Heart left ventricle (tissue), 16 donors: Measurements from ENCODE around the gene CPSF7. TPM values are rescaled to one million over a fixed set of nuclear protein-coding genes. Genes with fewer than 3 reads are reported as not detected.
A peak's percentile ranks its signal among the peaks of the same experiment; 100 is the strongest.

Source experiments
- ATAC-seq, 4 donors: fragments of 200-7000 bp; cut with Tn5 transposase; one replicate each; pipeline ENCODE4 v1.9.1; 2020 to 2022; ENCODE audit warnings: moderate library complexity in 4 of 4, mild to moderate bottlenecking in 3 of 4, moderate number of reproducible peaks in 1 of 4
- DNase-seq, 5 donors: peaks; one replicate each; pipeline ENCODE4 v3.0.0-alpha.2; 2020
- H3K27ac ChIP-seq, 12 donors: fragments of 200-600 bp; sonication (generic) in 4 of 12; one replicate each; pipeline versions ENCODE4 v1.5.0 to v1.8.0; 2016 to 2022; ENCODE audit warnings: mild to moderate bottlenecking in 2 of 12
- H3K27me3 ChIP-seq, 9 donors: fragments of 200-600 bp; sonication (generic) in 2 of 9; one replicate each; pipeline versions ENCODE4 v1.5.1 to v1.8.0; 2016 to 2022; ENCODE audit warnings: mild to moderate bottlenecking in 3 of 9
- H3K36me3 ChIP-seq, 9 donors: fragments of 200-600 bp; sonication (generic) in 2 of 9; one replicate each; pipeline versions ENCODE4 v1.5.0 to v1.8.0; 2018 to 2022; ENCODE audit warnings: mild to moderate bottlenecking in 2 of 9
- H3K4me1 ChIP-seq, 12 donors: fragments of 200-600 bp; sonication (generic) in 4 of 12; one replicate each; pipeline versions ENCODE4 v1.5.0 to v1.8.0; 2016 to 2022; ENCODE audit warnings: mild to moderate bottlenecking in 3 of 12
- H3K4me3 ChIP-seq, 12 donors: fragments of 200-600 bp; sonication (generic) in 4 of 12; one replicate each; pipeline versions ENCODE4 v1.5.0 to v1.8.0; 2017 to 2022; ENCODE audit warnings: mild to moderate bottlenecking in 9 of 12, moderate library complexity in 4 of 12
- H3K9me3 ChIP-seq, 12 donors: fragments of 200-600 bp; sonication (generic) in 4 of 12; one replicate each; pipeline versions ENCODE4 v1.5.0 to v1.8.0; 2016 to 2022; ENCODE audit warnings: mild to moderate bottlenecking in 1 of 12
- POLR2A ChIP-seq, 2 donors: fragments of 450-650 bp; IDR thresholded peaks; one replicate each; pipeline ENCODE4 v1.6.1; 2017; ENCODE audit warnings: antibody characterized with exemption in 2 of 2, mild to moderate bottlenecking in 2 of 2, moderate library complexity in 2 of 2
- WGBS, 4 donors: extraction: QIAGEN DNeasy Blood & Tissue Kit in 2 of 4; methylation state at CpG; one replicate each; pipeline versions ENCODE4 v1.1.5 to v1.1.7; 2013 to 2018; 5-methylcytosine and 5-hydroxymethylcytosine counted together
- intact Hi-C, 10 donors: fragments of 100-400 bp; cut with DNase I; formaldehyde crosslinking; loops; one replicate each; pipeline versions ENCODE4 v1.11.1 to v1.14.2; 2022
- polyA plus RNA-seq, 2 donors: library from polyadenylated mRNA; stranded (reverse); fragments of 200-250 nt; gene quantifications; one replicate each; pipeline ENCODE4 v1.2.3, GENCODE V29; 2013
- total RNA-seq, 9 donors: library from RNA; depleted of rRNA in 2 of 9; stranded (reverse); fragments of >200 nt in 2 of 9; fragmentation: NEBNext Ultra II Directional in 3 of 9; extraction: Animal tissue kit (Norgen Biotek cat#: 25700) in 3 of 9; gene quantifications; one replicate each; pipeline versions ENCODE4 v1.1.0 to v1.2.4, GENCODE V29; 2016 to 2023
- TF ChIP-seq, protein P1 (sequence below), 12 donors: fragments of 200-600 bp; sonication (generic) in 4 of 12; IDR thresholded peaks; one replicate each; pipeline versions ENCODE4 v1.5.0 to v1.8.0; 2018 to 2022; ENCODE audit warnings: antibody characterized with exemption in 12 of 12, mild to moderate bottlenecking in 5 of 12
- donor health status: ischemic (EF 13 %, LVEDD 7.1; RV severe dilation, severe dysfunction).
- donor health status: healthy with polysubstance abuse.
- donor health status: DM: no; HTN: yes; CAD: no.
- donor health status: DM: no; HTN: no; CAD: no.
- donor health status: ischemic (EF 25% LVEDD 6.9; RV normal size, moderate dysfunction).
- donor health status: ischemic (EF 25% LVEDD 5.7; RV mildly dilated, moderate dysfunction).
- donor health status: healthy.
- donor health status: DM: yes; HTN: yes; CAD: no.
- donor health status: ischemic (EF 35%, LVEDD 5.7; RV mildly dilated, moderate dysfunction).
- donor health status: nonischemic (EF 11% LVEDD 7.7; RV severe dilation, severe dysfunction).
- donor health status: DM: yes; HTN: yes; CAD: no.
- donor health status: PGD.
- donor health status: ischemic (EF 29% LVEDD 5.4; RV normal size, mild dysfunction).
- donor health status: nonischemic (EF 23%, LVEDD 6.1; RV moderate dilation, normal function).

The CPSF7 gene
- total and polyA plus RNA-seq, 11 donors = 24.3 to 52.4 (median 35.5) TPM

GRCh38 chr11:61413496-61413895 lies 16.3 kb downstream of the CPSF7 start:
- H3K4me1 ChIP-seq = peaks cover 0 to 18% (median 7%) of the 10 kb centered on the region in 12 donors
- H3K36me3 ChIP-seq = peaks cover 3 to 100% (median 100%) of the 10 kb centered on the region in 9 donors
- H3K27me3 ChIP-seq = no peaks in the 10 kb centered on the region
- TF ChIP-seq POLR2A (IDR thresholded peaks at IDR 0.05) = no peak
- TF ChIP-seq, protein P1, sequence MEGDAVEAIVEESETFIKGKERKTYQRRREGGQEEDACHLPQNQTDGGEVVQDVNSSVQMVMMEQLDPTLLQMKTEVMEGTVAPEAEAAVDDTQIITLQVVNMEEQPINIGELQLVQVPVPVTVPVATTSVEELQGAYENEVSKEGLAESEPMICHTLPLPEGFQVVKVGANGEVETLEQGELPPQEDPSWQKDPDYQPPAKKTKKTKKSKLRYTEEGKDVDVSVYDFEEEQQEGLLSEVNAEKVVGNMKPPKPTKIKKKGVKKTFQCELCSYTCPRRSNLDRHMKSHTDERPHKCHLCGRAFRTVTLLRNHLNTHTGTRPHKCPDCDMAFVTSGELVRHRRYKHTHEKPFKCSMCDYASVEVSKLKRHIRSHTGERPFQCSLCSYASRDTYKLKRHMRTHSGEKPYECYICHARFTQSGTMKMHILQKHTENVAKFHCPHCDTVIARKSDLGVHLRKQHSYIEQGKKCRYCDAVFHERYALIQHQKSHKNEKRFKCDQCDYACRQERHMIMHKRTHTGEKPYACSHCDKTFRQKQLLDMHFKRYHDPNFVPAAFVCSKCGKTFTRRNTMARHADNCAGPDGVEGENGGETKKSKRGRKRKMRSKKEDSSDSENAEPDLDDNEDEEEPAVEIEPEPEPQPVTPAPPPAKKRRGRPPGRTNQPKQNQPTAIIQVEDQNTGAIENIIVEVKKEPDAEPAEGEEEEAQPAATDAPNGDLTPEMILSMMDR (IDR thresholded peaks at IDR 0.05) = no peak
- H3K9me3 ChIP-seq = no peaks in the 10 kb centered on the region
- DNase-seq (no peak), ATAC-seq (no peak)
- H3K4me3 ChIP-seq = no peak overlapping the region
- no peak overlapping the region for H3K27ac ChIP-seq
- intact Hi-C loops = no loop called here
- WGBS, 4 donors = 83 to 88% (median 85%) methylated on average over 3 of the region's 3 CpGs

DNA sequence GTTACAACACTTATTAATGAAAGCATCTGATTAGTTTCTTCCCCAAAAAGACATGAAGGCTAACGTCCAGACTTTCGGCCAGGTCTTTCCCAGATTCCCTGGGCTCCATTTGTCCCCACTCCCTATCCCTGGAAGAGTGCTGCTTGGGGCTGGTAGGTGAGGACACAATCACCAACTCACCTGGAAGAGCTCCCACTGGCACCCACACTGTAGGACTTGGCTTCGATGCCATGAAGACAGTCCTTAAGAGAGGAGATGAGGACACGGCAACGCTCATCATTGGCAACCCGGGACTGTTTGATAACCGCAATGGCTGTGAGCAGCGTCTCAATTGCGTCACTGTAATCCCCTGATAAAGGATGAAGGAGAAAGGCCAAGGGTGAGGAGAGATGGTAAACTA lies 18.2 kb downstream of the CPSF7 start:
- ATAC-seq = no peak
- 78 to 84% (median 81%) methylated on average over 9 of the region's 9 CpGs for WGBS, 4 donors
- no peak overlapping the region for H3K4me3 ChIP-seq
- H3K36me3 ChIP-seq = peaks cover 3 to 100% (median 100%) of the 10 kb centered on the region in 9 donors
- no peaks in the 10 kb centered on the region for H3K9me3 ChIP-seq
- H3K4me1 ChIP-seq = peaks cover 0 to 1% (median 0%) of the 10 kb centered on the region in 12 donors
- no peak overlapping the region for H3K27ac ChIP-seq
- intact Hi-C loops = no loop called here
- no peak for DNase-seq
- no peaks in the 10 kb centered on the region for H3K27me3 ChIP-seq
- TF ChIP-seq, protein P1 (IDR thresholded peaks at IDR 0.05) = no peak
- TF ChIP-seq POLR2A (IDR thresholded peaks at IDR 0.05) = no peak

DNA sequence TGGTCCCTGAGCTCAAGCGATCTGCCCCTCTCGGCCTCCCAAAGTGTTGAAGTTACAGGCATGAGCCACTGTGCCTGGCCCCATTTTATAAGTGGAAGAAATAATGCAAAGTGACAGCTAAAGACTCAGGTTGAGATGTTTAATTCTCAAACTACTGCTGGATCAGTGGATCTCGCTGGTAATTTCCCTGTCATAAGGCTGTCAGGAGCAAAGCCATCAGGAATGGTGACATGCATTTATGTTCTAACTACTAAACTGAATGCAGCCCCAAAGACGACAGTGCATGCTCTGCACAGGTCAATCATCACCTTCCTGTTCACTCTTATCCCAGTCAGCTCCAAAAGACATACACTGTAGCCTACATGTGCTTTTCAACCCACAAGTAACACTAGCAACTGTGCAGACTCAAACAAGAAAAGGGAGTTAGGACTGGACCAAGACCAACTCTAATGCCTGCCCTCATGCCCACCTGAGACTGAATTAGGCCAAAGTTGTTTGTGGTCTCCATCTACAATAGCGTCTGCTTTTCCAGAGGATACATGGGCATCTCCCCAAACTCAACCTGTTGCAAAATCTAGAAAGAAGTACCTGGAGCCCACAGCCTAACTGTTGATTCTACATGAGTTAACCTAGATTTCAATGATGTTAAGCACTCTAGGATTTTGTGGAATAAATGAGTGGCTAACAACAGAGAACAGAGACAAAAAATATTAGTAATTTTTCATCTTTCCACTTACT lies 22.6 kb downstream of the CPSF7 start:
- ATAC-seq = no peak
- no peaks in the 10 kb centered on the region for H3K9me3 ChIP-seq
- H3K4me1 ChIP-seq = no peaks in the 10 kb centered on the region
- no peak for DNase-seq
- H3K4me3 ChIP-seq = no peak overlapping the region
- peaks cover 3 to 100% (median 99%) of the 10 kb centered on the region in 9 donors for H3K36me3 ChIP-seq
- H3K27me3 ChIP-seq = no peaks in the 10 kb centered on the region
- no peak overlapping the region for H3K27ac ChIP-seq
- intact Hi-C loops = no loop called here
- no peak for TF ChIP-seq POLR2A (IDR thresholded peaks at IDR 0.05)
- TF ChIP-seq, protein P1 (IDR thresholded peaks at IDR 0.05) = no peak
- 89 to 98% (median 93%) methylated on average over 5 of the region's 5 CpGs for WGBS, 4 donors

- no peaks in the 10 kb centered on the region for H3K27me3 ChIP-seq
- intact Hi-C loops = no loop called here
- no peaks in the 10 kb centered on the region for H3K9me3 ChIP-seq
- TF ChIP-seq, protein P1 (IDR thresholded peaks at IDR 0.05) = no peak
- TF ChIP-seq POLR2A (IDR thresholded peaks at IDR 0.05) = no peak
- H3K27ac ChIP-seq = peak overlapping the region in 1 of 12 donors; percentile 42
- H3K36me3 ChIP-seq = peaks cover 0 to 100% (median 98%) of the 10 kb centered on the region in 9 donors
- no peak overlapping the region for H3K4me3 ChIP-seq
- 92 to 95% (median 92%) methylated on average over 2 of the region's 2 CpGs for WGBS, 4 donors
- DNase-seq = no peak
- no peak for ATAC-seq
- H3K4me1 ChIP-seq = no peaks in the 10 kb centered on the region
These were observed 23.7 kb downstream of the CPSF7 start for GRCh38 chr11:61406067-61406466.
